ENCODE measurements around the gene NDUFAF2.
A peak's percentile ranks its signal among the peaks of the same experiment; 100 is the strongest.
"Not testable (repeated sequence)": the region's sequence is repeated elsewhere in the genome, so short reads cannot be mapped to it uniquely, and the experiment has no call there.

Gene NDUFAF2, protein sequence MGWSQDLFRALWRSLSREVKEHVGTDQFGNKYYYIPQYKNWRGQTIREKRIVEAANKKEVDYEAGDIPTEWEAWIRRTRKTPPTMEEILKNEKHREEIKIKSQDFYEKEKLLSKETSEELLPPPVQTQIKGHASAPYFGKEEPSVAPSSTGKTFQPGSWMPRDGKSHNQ

GRCh38 chr5:60944904-60945812 is at the start of gene NDUFAF2, which contains the start of gene ERCC8:
TSS of gene NDUFAF2 (plus strand) at chr5:60945205. CDS start at chr5:60945256, 51 bp downstream.
TSS of gene ERCC8 (minus strand) at chr5:60945070. CDS start at chr5:60945008, 62 bp downstream.
- DNase-seq: peak; percentile 89

- no peak for DNase-seq
Observed at GRCh38 chr5:60896991-60897390, 48.0 kb upstream of the NDUFAF2 start.

GRCh38 chr5:60903356-60903755 is 41.6 kb upstream of the NDUFAF2 start:
- DNase-seq: no peak

DNA sequence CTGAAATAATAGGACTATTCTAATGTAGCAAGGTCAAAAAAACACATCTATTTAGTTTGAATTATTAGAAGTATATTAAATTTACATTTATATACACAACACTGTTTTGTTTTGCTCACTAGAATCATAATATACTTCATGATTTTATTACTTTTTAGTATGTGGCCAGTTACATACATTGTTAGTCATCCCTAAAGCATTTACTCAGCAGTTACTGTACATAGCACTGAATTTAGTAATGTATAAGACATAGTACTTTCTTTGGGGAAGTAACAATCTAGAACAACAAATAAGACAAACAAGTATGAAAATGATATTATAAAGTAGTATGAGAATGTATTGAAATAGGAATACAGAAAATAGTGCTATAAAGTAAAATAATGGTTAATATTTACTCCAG is 28.4 kb upstream of the NDUFAF2 start:
- no peak for DNase-seq

GRCh38 chr5:60918466-60918865 is 26.5 kb upstream of the NDUFAF2 start:
- no peak for DNase-seq

- no peak for DNase-seq
Observed at GRCh38 chr5:60927450-60927849, 17.6 kb upstream of the NDUFAF2 start.

DNA sequence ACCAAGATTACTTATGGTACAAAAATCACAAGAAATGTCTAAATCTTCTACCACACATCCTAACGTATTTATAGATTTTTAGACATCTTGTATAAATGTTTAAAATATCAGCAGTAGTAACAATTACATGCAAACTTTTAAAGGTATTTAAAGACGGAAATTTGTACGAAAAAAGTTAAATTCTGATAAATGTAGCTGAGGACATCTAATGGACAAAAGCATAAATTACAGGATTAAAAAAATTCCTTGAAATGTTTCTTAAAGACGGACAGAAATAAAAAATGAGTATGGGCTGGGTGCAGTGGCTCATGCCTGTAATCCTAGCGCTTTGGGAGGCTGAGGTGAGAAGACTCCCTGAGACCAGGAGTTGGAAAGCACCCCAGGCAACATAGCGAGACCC is 16.0 kb upstream of the NDUFAF2 start:
- no peak for DNase-seq

DNA sequence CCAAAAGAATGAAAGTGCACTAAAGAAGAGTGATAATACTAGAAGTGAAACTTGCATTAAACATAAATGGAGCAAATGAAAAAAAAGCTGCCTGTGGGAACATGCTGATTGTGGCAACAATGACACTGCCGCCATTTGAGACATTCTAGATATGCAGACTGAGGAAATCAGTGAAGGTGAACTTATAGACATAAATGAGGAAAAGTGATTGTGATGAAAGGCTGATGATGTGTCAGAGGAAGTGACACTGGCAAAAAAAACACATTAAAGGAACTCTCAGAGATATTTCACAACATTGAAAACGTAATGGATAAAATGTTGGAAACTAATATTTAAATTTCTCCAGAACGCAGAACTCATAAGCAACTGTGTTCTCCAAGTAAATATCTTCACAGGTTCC is 1.4 kb upstream of the NDUFAF2 start:
- no peak for DNase-seq

- no peak for DNase-seq
Observed at GRCh38 chr5:60945813-60946187, 795 bp downstream of the NDUFAF2 start.

DNA sequence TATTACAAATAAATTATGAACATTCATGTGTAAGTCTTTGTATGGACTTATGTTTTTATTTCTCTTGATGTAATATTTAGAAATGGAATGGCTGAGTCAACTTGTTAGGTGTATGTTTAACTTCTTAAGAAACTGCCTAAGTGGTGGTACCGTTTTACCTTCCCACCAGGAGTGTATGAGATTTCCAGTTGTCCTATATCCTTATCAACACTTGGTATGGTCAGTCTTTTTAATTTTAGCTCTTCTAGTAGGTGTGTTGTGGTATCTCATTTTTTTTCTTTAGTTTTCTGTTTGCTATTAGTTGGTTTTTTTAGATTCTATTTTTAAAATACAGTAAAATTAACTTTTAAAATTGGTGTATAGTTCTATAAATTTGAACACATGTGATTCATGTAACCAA is 3.7 kb downstream of the NDUFAF2 start:
- DNase-seq: no peak

DNA sequence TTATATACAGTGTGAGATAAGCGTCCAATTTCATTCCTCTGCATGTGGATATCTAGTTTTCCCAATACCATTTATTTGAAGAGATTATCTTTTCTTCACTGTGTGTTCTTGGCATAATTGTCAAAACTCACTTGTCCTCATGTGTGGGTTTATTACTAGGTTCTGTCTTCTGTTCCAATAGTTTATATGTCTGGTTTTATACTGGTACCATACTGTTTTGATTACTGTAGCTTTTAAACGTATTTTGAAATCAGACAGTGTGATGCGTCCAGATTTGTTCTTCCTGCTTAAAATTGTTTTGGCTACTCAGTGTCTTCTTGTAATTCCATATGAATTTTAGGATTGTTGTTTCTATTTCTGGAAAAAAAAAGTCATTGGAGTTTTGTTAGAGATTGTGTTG is 10.2 kb downstream of the NDUFAF2 start:
- DNase-seq: no peak

DNA sequence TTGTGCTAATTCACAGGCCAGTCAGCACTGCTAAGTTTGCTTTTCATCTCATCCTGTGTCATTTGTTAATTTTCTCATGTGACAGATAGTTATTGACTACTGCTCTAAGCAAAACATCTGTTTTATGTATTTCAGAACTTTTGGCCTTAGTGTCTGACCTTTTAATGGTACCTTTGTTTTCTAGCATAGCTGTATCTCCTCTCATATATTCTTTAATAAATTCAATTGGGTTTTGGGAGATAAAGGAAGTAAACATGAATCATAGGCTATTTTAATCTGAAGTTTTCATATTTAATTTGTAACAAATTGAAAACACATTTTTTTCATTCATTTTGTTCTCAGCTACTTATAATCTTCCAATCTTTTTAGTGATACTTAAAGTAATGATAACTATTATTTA is 13.1 kb downstream of the NDUFAF2 start:
- DNase-seq: no peak

GRCh38 chr5:60958712-60959111 is 13.7 kb downstream of the NDUFAF2 start:
- no peak for DNase-seq

- no peak for DNase-seq
Observed at GRCh38 chr5:60959156-60959555, 14.2 kb downstream of the NDUFAF2 start.

DNA sequence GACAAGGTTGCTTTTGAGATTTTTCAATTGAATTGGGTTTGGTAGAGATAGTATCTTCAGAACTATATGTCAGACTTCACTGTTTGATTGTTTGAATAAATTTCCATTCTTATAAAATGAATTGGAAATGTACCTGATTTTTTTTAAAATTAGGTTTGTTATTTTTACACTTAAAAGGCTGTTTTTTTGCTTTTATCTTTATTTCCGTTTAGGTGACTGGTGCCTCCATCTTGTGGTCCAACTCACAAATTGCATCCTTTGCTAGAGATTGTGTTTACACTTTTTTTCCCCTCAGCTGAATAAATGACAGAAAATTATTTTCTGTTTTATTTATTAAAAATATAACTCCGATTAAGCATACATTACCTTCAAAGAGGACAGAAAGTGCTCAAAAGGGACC is 15.6 kb downstream of the NDUFAF2 start:
- DNase-seq: no peak

- no peak for DNase-seq
Observed at GRCh38 chr5:60961685-60962084, 16.7 kb downstream of the NDUFAF2 start.

DNA sequence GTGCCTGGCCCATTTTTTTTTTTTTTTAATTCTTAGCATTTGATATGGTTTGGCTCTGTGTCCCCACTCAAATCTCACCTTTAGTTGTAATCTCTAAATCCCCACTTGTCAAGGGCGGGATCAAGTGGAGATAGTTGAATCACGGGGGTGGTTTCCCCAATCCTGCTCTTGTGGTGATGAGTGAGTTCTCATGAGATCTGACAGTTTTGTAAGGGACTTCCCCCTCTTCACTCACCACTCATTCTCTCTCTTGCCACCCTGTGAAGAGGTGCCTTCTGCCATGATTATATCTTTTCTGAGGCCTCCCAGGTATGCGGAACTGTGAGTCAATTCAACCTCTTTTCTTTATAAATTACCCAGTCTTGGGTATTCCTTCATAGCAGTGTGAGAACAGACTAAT is 27.2 kb downstream of the NDUFAF2 start:
- DNase-seq: no peak

GRCh38 chr5:60977956-60978737 is 33.1 kb downstream of the NDUFAF2 start:
- no peak for DNase-seq

- no peak for DNase-seq
Observed at GRCh38 chr5:60978968-60979367, 34.0 kb downstream of the NDUFAF2 start.

GRCh38 chr5:60980511-60980910 is 35.5 kb downstream of the NDUFAF2 start:
- DNase-seq: no peak

DNA sequence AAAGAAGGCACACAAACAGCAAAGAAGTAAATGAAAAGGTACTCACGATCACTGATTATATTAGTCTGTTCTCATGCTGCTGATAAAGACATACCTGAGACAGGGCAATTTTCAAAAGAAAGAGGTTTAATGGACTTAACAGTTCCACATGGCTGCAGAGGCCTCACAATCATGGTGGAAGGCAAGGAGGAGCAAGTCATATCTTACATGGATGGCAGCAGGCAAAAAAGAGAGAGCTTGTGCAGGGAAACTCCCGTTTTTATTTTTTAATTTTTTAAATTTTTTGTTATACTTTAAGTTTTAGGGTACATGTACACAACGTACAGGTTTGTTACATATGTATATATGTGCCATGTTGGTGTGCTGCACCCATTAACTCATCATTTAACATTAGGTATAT is 37.1 kb downstream of the NDUFAF2 start:
- DNase-seq: not testable (repeated sequence)

DNA sequence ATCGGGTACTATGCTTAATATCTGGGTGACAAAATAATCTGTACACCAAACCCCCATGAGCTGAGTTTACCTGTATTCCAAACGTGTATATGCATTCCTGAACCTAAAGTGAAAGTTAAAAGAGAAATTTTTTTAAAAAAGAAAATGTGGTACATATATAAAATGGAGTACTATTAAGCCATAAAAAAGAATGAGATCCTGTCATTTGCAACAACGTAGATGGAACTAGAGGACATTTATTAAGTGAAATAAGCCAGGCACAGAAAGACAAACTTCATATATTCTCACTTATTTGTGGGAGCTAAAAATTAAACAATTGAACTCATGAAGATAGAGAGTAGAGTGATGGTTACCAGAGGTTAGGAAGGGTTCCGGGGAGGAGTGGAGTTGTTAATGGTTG is 44.8 kb downstream of the NDUFAF2 start:
- DNase-seq: no peak

- no peak for DNase-seq
Observed at GRCh38 chr5:60992871-60993270, 47.9 kb downstream of the NDUFAF2 start.

DNA sequence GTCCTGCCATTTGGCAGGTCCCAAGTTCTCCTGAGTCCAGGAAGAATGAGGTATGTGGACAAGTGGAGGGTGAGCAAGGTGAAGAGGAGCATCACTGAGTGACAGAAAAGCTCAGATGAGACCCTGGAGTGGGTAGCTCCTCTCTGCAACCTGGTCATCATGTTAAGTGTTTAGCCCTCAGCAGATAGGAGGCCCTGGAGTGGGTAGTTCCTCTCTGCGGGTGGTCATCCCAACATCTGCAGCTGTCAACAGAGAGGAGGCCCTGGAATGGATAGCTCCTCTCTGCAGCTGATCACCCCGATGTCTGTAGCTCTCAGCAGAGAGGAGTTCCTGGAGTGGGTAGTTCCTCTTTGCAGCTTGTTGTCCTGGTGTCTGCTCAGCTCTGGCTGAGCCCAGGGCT is 48.4 kb downstream of the NDUFAF2 start:
- DNase-seq: no peak
